Cardiac muscle cell (in vitro differentiated cells and primary cell): ENCODE measurements around the gene DERL2. TPM values are rescaled to one million over a fixed set of nuclear protein-coding genes. Genes with fewer than 3 reads are reported as not detected.
A peak's percentile ranks its signal among the peaks of the same experiment; 100 is the strongest.

ENCODE experiments used
- DNase-seq, 2 donors: peaks; one replicate each; pipeline versions ENCODE4 v3.0.0 to v3.0.0-alpha.2; 2010 to 2017; ENCODE audit warnings: low read depth in 1 of 2, low spot score in 1 of 2
- H3K27ac ChIP-seq: fragments of 200-600 bp; sonication (generic); 2 replicates; pipeline ENCODE4 v1.5.1; 2016
- H3K27me3 ChIP-seq: fragments of 200-600 bp; sonication (generic); 2 replicates; pipeline ENCODE4 v1.6.0; 2016; ENCODE audit warnings: control low read depth
- H3K36me3 ChIP-seq: fragments of 200-600 bp; sonication (generic); 2 replicates; pipeline ENCODE4 v1.5.1; 2016; ENCODE audit warnings: control low read depth
- H3K4me1 ChIP-seq: fragments of 200-600 bp; sonication (generic); 2 replicates; pipeline ENCODE4 v1.8.1; 2017; ENCODE audit warnings: low read depth, mild to moderate bottlenecking, mixed run types
- H3K4me3 ChIP-seq: fragments of 200-600 bp; sonication (generic); 2 replicates; pipeline ENCODE4 v1.5.1; 2016; ENCODE audit warnings: mild to moderate bottlenecking
- H3K9me3 ChIP-seq: fragments of 200-600 bp; sonication (generic); 2 replicates; pipeline ENCODE4 v1.5.1; 2017; ENCODE audit warnings: low read depth, mild to moderate bottlenecking, control low read depth
- polyA plus RNA-seq: library from polyadenylated mRNA; unstranded; fragments of >200 nt; fragmentation: Nextera tagmentation; extraction: Ambion mirVana; gene quantifications from 2 replicates; pipeline ENCODE4 v1.2.1, GENCODE V29; 2016
- total RNA-seq: library from RNA; depleted of rRNA; stranded (reverse); fragments of >200 nt; gene quantifications from 2 replicates; pipeline ENCODE4 v1.2.3, GENCODE V29; 2016
- TF ChIP-seq, protein P1 (sequence below): IDR thresholded peaks from 2 replicates; pipeline ENCODE4 v1.5.1; 2012; ENCODE audit warnings: low read depth, mild to moderate bottlenecking, low read length

DERL2 gene
- total RNA-seq: 17.9 and 30.4 TPM in 2 replicates
- 46.7 and 73.5 TPM in 2 replicates for polyA plus RNA-seq

DNA sequence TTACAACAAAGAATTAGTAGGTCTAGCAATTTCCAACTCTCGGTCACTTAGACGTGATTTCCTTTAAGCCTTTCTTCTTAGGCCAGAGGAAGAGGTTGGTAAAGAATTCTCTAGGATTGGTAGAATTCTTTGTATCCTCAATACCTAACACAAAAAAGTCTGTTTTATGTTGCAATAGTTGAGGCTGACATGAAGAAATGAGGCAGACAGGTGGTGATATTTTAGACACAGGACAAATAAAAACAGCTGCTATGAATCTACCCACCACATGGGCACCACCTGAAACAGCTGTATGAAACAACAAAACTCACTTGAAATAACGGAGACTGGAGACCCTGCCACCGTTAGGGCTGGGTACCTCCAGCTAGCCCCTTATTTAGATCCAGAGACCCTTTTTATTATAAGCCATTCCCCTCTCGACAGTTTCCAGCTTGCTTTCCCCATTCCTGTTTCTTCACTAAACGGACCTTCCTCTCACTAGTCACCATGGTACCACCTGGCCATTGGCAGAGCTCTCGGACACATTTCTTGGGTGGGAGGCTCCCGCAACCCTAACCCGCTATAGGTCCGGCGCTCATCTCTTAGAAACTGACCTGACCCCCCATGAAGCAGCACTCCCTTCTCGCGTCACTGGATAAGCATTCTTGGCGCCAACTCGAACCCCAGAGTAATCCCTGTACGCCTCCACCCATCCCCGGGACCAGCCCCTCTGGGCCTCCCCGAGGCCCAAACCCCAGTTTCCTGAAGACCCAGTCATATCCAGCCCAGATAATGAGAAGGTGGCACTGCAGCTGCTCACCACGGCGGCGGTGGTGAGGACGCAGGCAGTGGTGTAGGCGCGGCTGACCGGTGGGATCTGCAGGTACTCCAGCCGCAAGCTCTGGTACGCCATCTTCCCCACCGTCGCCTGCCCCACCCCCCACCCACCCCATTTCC lies at the start of gene DERL2:
Gene DERL2, minus strand, starts transcription at position 909 of the 936 bp plus-strand sequence. Its CDS starts 17 bp downstream, at position 892.
- Histone ChIP-seq H3K4me3 (peak within 1 kb of the TSS; percentile 85), H3K36me3 (peaks cover 30% of the 10 kb centered on the region), H3K27ac (peak within 1 kb of the TSS; percentile 100), H3K9me3 (no peaks in the 10 kb centered on the region), H3K4me1 (peaks cover 8% of the 10 kb centered on the region), H3K27me3 (no peaks in the 10 kb centered on the region)
- TF ChIP-seq, protein P1, sequence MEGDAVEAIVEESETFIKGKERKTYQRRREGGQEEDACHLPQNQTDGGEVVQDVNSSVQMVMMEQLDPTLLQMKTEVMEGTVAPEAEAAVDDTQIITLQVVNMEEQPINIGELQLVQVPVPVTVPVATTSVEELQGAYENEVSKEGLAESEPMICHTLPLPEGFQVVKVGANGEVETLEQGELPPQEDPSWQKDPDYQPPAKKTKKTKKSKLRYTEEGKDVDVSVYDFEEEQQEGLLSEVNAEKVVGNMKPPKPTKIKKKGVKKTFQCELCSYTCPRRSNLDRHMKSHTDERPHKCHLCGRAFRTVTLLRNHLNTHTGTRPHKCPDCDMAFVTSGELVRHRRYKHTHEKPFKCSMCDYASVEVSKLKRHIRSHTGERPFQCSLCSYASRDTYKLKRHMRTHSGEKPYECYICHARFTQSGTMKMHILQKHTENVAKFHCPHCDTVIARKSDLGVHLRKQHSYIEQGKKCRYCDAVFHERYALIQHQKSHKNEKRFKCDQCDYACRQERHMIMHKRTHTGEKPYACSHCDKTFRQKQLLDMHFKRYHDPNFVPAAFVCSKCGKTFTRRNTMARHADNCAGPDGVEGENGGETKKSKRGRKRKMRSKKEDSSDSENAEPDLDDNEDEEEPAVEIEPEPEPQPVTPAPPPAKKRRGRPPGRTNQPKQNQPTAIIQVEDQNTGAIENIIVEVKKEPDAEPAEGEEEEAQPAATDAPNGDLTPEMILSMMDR: no peak
- DNase-seq: peak in 1 of 2 donors; percentile 41

DNA sequence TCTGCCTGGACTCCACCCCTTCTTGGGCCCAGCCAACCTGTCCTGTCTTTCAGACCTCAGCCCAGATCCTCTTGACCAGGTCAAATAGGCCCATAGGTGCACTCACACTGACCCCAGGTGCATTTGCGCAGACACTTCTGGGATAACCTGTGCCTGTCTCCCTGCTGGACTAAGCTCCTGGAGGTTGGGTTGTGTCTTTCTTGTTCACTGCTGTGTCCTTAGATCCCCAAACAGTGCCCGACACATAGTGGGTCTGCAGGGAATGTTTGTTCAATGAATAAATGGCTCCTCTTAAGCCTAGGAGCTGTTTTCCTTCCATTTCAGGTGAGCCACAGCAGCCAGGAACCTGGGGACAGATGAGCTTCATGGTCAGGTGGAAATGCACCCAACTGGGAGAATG lies 49.5 kb upstream of the DERL2 start:
- Histone ChIP-seq H3K36me3 (no peaks in the 10 kb centered on the region), H3K27ac (no peak overlapping the region), H3K4me1 (no peaks in the 10 kb centered on the region), H3K27me3 (no peaks in the 10 kb centered on the region), H3K4me3 (no peak overlapping the region), H3K9me3 (no peaks in the 10 kb centered on the region)
- DNase-seq: no peak
- TF ChIP-seq, protein P1: no peak

DNA sequence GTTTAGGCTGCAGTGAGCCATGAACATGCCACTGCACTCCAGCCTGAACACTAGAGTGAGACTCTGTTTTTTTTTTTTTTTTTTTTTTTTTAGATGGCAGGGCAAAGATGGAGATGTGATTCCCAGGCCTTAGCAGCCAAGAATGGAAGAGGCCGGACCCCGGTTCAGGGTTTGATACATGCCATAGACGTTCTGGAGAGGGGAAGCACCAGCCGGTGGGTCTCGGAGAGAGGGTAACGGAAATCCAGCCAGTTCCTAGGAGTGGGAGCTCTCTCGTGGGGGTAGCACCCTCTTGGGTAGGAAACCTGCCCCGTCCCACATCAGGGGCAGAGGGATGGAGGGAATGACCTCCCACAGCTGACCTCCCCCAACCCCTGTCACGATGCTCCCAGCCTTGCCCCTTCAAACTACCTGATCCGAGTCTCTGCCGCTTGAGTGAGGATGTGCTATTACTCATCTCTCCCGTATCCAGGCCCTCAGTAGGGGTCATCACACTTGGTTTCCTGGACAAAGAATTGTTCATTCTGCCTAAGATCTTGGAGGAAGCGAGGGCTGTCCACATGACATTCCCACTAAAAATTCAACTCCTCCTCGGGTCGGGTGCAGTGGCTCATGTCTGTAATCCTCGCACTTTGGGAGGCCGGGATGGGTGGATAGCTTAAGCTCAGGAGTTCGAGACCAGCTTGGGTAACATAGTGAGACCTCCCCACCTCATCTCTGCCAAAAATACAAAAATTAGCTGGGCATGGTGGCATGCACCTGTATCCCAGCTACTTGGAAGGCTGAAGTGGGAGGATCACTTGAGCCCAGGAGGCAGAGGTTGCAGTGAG lies 47.7 kb upstream of the DERL2 start:
- no peak overlapping the region for H3K27ac ChIP-seq
- TF ChIP-seq, protein P1: no peak

DNA sequence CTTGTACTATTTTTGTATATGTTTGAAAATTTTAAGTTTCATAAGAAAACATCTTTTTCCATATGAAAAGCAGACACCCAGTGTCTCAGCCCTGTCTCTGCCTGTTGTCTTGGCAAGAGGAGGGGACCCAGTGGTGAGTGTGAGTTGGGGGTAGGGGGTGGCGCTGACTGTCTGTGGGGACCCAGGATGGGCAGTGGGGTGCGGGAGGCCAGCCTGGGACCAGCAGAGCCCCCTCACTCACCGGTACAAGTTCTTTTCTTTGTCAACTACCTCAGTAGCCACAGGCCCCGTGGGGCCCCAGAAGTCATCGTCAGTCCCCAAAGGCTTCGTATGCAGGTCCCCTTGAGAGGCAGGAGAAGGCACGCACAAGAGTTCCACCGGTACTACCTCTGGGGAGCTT lies 46.6 kb upstream of the DERL2 start:
- no peak for DNase-seq
- Histone ChIP-seq H3K27ac (no peak overlapping the region), H3K36me3 (no peaks in the 10 kb centered on the region), H3K27me3 (no peaks in the 10 kb centered on the region), H3K9me3 (no peaks in the 10 kb centered on the region), H3K4me3 (no peak overlapping the region), H3K4me1 (no peaks in the 10 kb centered on the region)
- TF ChIP-seq, protein P1: no peak

More for the DNA sequence above, 47.7 kb upstream of the DERL2 start:
- H3K4me1 ChIP-seq: no peaks in the 10 kb centered on the region
- no peak for DNase-seq
- H3K27me3 ChIP-seq: no peaks in the 10 kb centered on the region
- no peaks in the 10 kb centered on the region for H3K36me3 ChIP-seq
- no peaks in the 10 kb centered on the region for H3K9me3 ChIP-seq
- H3K4me3 ChIP-seq: no peak overlapping the region

DNA sequence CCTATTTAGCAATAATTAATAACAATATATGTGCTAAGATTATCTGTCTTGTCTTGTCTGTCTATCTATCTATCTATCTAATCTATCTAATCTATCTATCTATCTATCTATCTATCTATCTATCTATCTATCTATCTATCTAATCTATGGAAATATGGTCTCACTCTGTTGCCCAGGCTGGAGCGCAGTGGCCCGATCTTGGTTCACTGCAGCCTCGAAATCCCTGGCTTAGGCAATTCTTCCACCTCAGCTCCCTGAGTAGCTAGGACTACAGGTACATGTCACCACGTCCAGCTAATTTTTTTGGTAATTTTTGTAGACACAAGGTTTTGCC lies 45.1 kb upstream of the DERL2 start:
- Histone ChIP-seq H3K4me3 (no peak overlapping the region), H3K27ac (no peak overlapping the region), H3K27me3 (no peaks in the 10 kb centered on the region), H3K9me3 (no peaks in the 10 kb centered on the region), H3K4me1 (peaks cover 9% of the 10 kb centered on the region), H3K36me3 (no peaks in the 10 kb centered on the region)
- TF ChIP-seq, protein P1: no peak
- no peak for DNase-seq
